ENCODE measurements around the gene CAPN12. TPM values are rescaled to one million over a fixed set of nuclear protein-coding genes. Genes with fewer than 3 reads are reported as not detected.

The CAPN12 gene
- polyA plus RNA-seq, 3 donors = 4.2 to 5.8 (median 4.7) TPM

DNA sequence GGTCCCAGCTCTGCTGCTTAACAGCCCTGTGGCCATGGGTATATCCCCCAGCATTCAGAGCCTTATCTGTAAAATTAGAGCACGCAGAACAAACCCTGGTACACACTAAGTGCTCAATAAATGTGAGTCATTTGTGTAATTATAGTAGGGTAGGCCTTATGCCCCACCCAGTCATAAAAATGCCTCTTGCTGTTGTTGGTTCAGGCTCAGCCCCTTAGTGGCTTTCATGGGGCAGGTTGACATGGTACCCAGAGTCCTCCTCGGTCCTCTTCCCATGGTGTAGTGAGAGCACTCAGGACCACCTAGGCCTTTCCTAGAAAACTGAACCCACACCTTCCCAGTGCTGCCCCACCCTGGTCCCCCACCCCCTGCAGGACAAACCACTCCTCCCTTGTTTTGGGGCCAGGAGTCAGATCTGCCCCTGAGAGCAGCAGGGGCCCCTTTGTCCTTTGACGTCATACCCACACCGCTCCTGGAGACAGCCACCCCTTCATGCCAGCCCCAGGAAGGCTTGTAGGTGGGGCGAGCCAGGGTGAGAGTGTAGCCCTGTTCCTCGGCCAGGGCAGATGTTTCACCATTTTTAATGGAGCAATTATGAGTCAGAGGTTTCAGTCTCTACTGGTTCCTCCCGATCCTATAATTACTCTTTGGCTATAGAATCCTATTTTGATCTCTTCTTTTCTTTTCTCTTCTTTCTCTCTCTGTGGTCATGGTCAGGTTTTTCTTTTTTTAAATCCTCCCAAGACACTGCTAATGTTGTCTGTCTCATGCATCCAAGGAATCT, 60.0 kb downstream of the CAPN12 start:
- no peak for DNase-seq (ENCODE audit: low read depth in 3 of 3, low spot score in 2 of 3)

DNA sequence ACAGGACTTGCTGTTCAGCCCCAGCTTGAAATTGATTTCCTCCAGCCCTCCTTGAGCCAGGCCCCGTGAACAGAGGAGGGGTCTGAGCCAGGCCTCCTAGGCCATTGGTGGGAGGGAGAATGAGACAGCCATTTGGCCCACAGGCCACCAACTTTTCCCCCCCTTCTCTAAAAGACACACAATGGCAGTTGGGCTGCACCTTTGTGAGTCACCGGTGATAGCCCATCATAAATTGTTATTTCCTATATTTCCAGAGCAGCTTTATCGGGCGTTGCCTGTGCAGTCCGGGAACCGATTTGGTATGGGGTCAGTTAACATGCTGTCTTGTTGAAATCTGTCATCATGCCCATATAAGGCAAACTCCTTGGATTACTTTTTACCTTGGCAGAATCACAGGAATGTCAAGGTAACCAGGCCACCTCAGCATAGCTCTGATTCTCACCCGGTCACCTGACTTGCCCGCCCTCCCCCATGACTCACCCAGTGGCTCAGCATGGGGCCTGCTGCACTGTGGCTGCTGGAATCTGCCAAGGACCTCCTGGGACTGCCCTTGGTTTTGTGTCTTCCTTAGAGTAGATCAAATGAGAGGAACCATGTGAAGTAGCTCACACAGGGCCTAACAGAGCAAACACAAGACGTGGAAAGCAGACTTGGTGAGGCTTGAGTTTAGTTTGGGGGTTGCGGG, 60.7 kb downstream of the CAPN12 start:
- DNase-seq (ENCODE audit: low read depth in 3 of 3, low spot score in 2 of 3) = no peak

DNA sequence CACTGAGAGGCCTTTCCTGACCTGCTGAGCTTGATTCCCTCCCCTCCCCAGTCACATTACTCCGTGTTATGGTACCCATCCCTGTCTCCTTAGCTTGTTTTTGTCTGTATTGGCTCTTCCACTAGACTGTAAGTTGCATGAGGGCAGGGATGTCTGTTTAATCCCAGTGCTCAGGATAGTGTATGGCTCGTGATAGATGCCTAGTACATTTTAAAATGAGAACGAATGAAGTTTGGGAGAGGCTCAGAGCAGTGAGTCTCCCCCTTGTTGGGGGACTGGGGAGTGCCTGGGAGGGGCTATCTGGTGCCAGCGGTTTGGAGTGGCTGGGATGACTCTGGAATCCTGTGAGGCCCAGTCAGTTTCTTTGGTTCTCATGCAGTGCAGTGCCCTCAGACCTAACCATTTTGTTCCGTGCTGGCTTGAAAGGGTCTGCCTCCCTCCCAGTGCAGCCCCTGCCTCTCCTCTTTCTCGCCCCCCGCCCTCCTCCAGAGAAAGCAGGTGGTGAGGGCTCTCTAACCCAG, 61.3 kb downstream of the CAPN12 start:
- DNase-seq (ENCODE audit: low read depth in 3 of 3, low spot score in 2 of 3) = no peak

DNA sequence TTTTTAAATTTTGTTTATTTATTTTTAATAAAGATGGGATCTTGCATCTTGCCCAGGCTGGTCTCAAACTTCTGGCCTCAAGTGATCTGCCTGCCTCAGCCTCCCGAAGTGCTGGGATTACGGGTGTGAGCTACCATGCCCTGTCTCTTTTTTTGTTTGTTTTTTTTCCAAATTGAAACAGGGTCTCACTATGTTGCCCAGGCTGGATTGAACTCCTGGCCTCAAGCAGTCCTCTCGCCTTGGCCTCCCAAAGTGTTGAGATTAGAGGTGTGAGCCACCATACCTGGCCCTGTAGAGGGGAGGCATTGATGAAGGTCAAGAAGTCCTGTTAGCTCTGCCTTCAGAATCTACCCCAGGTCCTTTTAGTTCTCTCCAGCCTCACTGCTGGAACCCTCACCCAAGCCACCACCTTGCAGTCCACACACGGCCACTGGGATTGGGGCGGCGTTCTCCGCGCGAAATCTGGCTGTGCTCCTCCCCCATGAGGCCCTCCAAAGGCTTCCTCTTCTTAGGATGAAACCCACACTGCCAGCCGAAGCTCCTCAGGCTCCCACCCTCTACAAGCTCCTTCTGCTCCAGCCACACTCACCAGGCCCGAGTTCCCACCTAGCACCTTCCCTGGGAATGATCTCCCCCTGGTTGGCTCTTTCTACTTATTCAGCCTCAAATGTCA, 61.9 kb downstream of the CAPN12 start:
- DNase-seq (ENCODE audit: low read depth in 3 of 3, low spot score in 2 of 3) = no peak

Other genes starting within 250 kb of the CAPN12 start
- gene MAP4K1, start 126.5 kb downstream of the CAPN12 start, polyA plus RNA-seq (ENCODE audit: insufficient read length in 3 of 3) = 1 to 10 TPM; 2.5 to 2.9 (median 2.6) TPM
- 100 to 1,000 TPM; 339 to 385 (median 343) TPM for gene EIF3K, start 125.3 kb downstream of the CAPN12 start, polyA plus RNA-seq (ENCODE audit: insufficient read length in 3 of 3)
- gene ACTN4, start 96.8 kb downstream of the CAPN12 start, polyA plus RNA-seq (ENCODE audit: insufficient read length in 3 of 3) = 100 to 1,000 TPM; 623 to 719 (median 641) TPM
- 1 to 10 TPM in 1 of 3 donors, under 1 TPM in 1, not detected in 1; 0.40 to 1.2 TPM for gene LGALS7, start 29.0 kb upstream of the CAPN12 start, polyA plus RNA-seq (ENCODE audit: insufficient read length in 3 of 3)
- 1 to 10 TPM in 2 of 3 donors, not detected in 1; 1.4 TPM for gene LGALS7B, start 44.7 kb upstream of the CAPN12 start, polyA plus RNA-seq (ENCODE audit: insufficient read length in 3 of 3)
- 1 to 10 TPM in 2 of 3 donors, under 1 TPM in 1; 0.72 to 1.6 (median 1.1) TPM for gene LGALS4, start 68.5 kb upstream of the CAPN12 start, polyA plus RNA-seq (ENCODE audit: insufficient read length in 3 of 3)
- gene ECH1, start 87.3 kb upstream of the CAPN12 start, polyA plus RNA-seq (ENCODE audit: insufficient read length in 3 of 3) = 100 to 1,000 TPM; 144 to 168 (median 151) TPM
- gene HNRNPL, start 105.5 kb upstream of the CAPN12 start, polyA plus RNA-seq (ENCODE audit: insufficient read length in 3 of 3) = 100 to 1,000 TPM; 473 to 492 (median 480) TPM
- 1 to 10 TPM; 6.3 to 8.4 (median 6.5) TPM for gene RINL, start 133.8 kb upstream of the CAPN12 start, polyA plus RNA-seq (ENCODE audit: insufficient read length in 3 of 3)
- 10 to 100 TPM; 35.8 to 41.0 (median 38.5) TPM for gene SIRT2, start 155.1 kb upstream of the CAPN12 start, polyA plus RNA-seq (ENCODE audit: insufficient read length in 3 of 3)
- 1 to 10 TPM; 6.9 to 7.9 (median 7.7) TPM for gene NFKBIB, start 155.5 kb upstream of the CAPN12 start, polyA plus RNA-seq (ENCODE audit: insufficient read length in 3 of 3)
- gene CCER2, start 167.7 kb upstream of the CAPN12 start, polyA plus RNA-seq (ENCODE audit: insufficient read length in 3 of 3) = under 1 TPM; 0.41 to 0.65 (median 0.42) TPM
- gene SARS2, start 186.3 kb upstream of the CAPN12 start, polyA plus RNA-seq (ENCODE audit: insufficient read length in 3 of 3) = 10 to 100 TPM; 31.4 to 36.7 (median 34.6) TPM
- 10 to 100 TPM; 15.2 to 21.4 (median 15.8) TPM for gene MRPS12, start 186.5 kb upstream of the CAPN12 start, polyA plus RNA-seq (ENCODE audit: insufficient read length in 3 of 3)
- 10 to 100 TPM; 57.6 to 59.5 (median 57.6) TPM for gene FBXO17, start 231.3 kb upstream of the CAPN12 start, polyA plus RNA-seq (ENCODE audit: insufficient read length in 3 of 3)